Right atrium auricular region (tissue), 2 donors: ENCODE measurements around the gene PGF. TPM values are rescaled to one million over a fixed set of nuclear protein-coding genes. Genes with fewer than 3 reads are reported as not detected.

ENCODE experiments used
- DNase-seq: peaks from one replicate; pipeline ENCODE4 v3.0.0-alpha.2; 2019; ENCODE audit warnings: low spot score
- H3K27ac ChIP-seq, 2 donors: fragments of 200-600 bp; sonication (generic); 1 replicate in 1 of 2; 2 replicates in 1 of 2; pipeline ENCODE4 v1.5.1; 2016 to 2019
- H3K27me3 ChIP-seq, 2 donors: fragments of 200-600 bp; sonication (generic); one replicate each; pipeline versions ENCODE4 v1.5.1 to v1.6.0; 2017 to 2019
- H3K36me3 ChIP-seq: fragments of 200-600 bp; sonication (generic); one replicate; pipeline ENCODE4 v1.5.1; 2016
- H3K4me1 ChIP-seq, 2 donors: fragments of 200-600 bp; sonication (generic); one replicate each; pipeline versions ENCODE4 v1.5.1 to v1.6.0; 2017 to 2019
- H3K4me3 ChIP-seq, 2 donors: fragments of 200-600 bp; sonication (generic); 1 replicate in 1 of 2; 2 replicates in 1 of 2; pipeline ENCODE4 v1.5.1; 2017 to 2019; ENCODE audit warnings: mild to moderate bottlenecking in 1 of 2, moderate library complexity in 1 of 2
- H3K9me3 ChIP-seq, 2 donors: fragments of 200-600 bp; sonication (generic); one replicate each; pipeline ENCODE4 v1.5.1; 2019
- total RNA-seq, 2 donors: library from RNA; depleted of rRNA; stranded (reverse); fragments of >200 nt; gene quantifications; one replicate each; pipeline ENCODE4 v1.1.0, GENCODE V29; 2016
- TF ChIP-seq, protein P1 (sequence below), 2 donors: fragments of 200-600 bp; sonication (generic); IDR thresholded peaks; one replicate each; pipeline ENCODE4 v1.5.1; 2019; ENCODE audit warnings: antibody characterized with exemption in 2 of 2

PGF gene
- total RNA-seq, 2 donors from 2014 or later, result 3.3 to 7.0 TPM

DNA sequence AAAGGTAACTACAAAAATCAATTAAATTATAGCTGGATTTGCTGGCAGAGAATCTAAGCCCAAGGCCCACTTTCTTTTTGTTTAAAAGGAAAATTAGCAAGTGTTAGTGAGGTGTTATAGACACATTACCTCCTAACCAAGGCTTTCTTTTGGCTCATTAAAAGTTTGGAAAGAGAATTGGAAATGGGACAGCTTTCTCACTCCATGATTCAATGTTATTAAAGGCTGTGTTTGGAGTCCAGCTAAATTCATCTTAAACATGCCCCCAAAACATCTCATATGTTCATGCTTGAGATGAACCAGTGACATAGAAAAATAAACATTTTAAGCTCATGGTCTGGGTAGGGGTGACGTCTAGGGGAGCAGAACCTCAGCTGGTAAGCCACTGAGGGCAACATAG lies 13.4 kb upstream of the PGF start:
- TF ChIP-seq, protein P1, sequence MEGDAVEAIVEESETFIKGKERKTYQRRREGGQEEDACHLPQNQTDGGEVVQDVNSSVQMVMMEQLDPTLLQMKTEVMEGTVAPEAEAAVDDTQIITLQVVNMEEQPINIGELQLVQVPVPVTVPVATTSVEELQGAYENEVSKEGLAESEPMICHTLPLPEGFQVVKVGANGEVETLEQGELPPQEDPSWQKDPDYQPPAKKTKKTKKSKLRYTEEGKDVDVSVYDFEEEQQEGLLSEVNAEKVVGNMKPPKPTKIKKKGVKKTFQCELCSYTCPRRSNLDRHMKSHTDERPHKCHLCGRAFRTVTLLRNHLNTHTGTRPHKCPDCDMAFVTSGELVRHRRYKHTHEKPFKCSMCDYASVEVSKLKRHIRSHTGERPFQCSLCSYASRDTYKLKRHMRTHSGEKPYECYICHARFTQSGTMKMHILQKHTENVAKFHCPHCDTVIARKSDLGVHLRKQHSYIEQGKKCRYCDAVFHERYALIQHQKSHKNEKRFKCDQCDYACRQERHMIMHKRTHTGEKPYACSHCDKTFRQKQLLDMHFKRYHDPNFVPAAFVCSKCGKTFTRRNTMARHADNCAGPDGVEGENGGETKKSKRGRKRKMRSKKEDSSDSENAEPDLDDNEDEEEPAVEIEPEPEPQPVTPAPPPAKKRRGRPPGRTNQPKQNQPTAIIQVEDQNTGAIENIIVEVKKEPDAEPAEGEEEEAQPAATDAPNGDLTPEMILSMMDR (IDR thresholded peaks at IDR 0.05), result no peak
- Histone ChIP-seq H3K27me3 (no peaks in the 10 kb centered on the region), H3K9me3 (no peaks in the 10 kb centered on the region), H3K4me1 (peaks cover 0 to 25% of the 10 kb centered on the region in 2 donors), H3K4me3 (no peak overlapping the region), H3K27ac (no peak overlapping the region), H3K36me3 (no peaks in the 10 kb centered on the region)
- no peak for DNase-seq

DNA sequence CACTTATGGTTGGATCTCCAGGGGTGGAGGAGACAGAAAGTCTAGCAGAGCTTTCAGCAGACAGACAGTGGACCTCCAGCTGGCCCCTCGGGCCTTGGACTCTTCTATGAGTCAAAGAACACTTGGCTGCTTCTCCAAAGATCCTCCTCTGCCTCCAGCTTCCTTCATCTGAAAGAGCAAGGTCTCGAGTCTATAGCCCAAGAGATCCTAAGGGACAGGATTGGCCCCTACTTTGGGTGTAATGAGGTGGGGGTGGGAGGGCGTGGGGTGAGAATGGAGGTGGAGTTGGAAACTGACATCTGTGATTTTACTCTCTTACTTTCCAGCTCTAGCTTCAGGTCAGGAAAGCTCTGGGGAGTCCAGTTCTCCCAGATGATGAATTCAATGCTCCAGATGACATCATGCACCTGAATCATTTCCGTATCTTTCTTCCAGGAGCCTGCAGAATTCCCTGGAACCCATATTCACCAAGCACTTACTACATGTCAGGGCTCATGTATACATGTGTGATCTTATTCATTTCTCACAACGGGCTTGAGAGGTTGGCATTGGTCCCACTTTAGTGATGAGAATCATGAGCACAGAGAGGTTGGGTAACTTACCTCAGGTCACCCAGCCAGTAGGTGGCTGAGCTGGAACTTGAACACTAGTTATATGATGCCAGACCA lies 10.2 kb upstream of the PGF start:
- Histone ChIP-seq H3K4me1 (peaks cover 0 to 20% of the 10 kb centered on the region in 2 donors), H3K27ac (peak overlapping the region in 1 of 2 donors; percentile 32), H3K36me3 (no peaks in the 10 kb centered on the region), H3K27me3 (no peaks in the 10 kb centered on the region), H3K9me3 (no peaks in the 10 kb centered on the region), H3K4me3 (no peak overlapping the region)
- no peak for DNase-seq
- TF ChIP-seq, protein P1 (IDR thresholded peaks at IDR 0.05), result no peak

DNA sequence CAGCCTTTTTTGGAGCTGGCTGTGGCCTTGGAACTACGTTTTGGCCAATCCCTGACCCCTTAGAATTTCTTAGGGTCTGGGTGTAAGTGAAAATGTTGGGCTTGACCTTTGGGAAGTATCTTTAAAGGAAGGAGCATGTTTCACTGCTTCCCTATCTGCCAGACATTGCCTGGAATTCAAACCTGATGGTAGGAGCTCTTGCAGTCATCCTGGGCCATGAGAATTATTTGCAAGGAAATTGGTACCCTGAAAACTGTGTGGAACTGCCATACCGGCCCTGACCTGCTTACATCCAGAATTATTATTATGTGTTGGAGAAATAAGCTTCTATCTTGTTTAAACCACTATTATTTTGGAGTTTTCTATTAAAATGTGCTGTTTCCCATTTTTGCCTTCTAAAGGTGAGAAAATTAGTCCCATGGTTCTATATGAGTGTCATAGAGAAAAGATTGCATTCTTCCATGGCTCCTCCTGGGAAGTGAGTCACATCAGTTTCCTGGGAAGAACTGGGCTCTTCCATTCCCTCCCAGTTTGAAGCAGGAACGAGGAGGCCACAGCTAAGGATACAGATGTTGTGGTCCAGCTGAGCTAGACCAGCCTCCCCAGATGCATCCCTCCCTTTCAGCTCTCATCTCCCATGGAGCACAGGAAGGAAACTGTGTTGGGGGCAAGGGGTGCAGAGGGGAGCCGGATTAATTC lies 9.5 kb upstream of the PGF start:
- H3K27ac ChIP-seq, result peak overlapping the region in 1 of 2 donors; percentile 32
- H3K36me3 ChIP-seq, result no peaks in the 10 kb centered on the region
- TF ChIP-seq, protein P1 (IDR thresholded peaks at IDR 0.05), result no peak
- H3K9me3 ChIP-seq, result no peaks in the 10 kb centered on the region
- no peaks in the 10 kb centered on the region for H3K27me3 ChIP-seq
- H3K4me3 ChIP-seq, result no peak overlapping the region
- DNase-seq, result no peak
- H3K4me1 ChIP-seq, result peaks cover 0 to 20% of the 10 kb centered on the region in 2 donors

DNA sequence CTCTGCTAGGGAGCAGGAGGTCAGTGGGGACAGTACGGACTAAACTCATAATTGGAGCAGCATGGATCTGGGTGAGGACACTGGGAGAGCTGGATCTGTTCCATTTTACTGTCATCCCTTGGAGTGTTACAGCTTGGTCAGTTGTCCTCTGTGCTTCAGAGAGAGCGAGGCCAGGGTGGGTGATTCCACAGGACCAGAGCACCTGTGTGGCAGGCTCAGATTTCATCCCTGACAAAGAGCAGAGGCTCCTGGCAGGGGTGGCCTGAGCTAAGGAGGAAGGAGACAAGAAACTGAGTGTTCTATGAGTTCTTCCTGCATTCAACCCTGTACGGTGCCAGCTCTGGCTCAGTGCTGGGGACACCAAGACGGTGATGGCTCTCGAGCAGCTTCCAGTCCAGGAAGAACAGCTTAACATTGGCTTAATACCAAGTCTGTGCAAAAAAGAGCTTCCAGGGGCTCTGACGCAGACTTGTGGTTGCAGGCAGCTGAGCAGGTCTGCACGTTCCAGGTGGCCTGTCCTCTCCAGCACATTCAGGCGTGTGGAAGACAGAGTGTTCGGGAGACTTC lies 8.4 kb upstream of the PGF start:
- TF ChIP-seq, protein P1 (IDR thresholded peaks at IDR 0.05), result no peak
- Histone ChIP-seq H3K27ac (no peak overlapping the region), H3K4me1 (peaks cover 0 to 20% of the 10 kb centered on the region in 2 donors), H3K4me3 (no peak overlapping the region), H3K27me3 (no peaks in the 10 kb centered on the region), H3K36me3 (no peaks in the 10 kb centered on the region), H3K9me3 (no peaks in the 10 kb centered on the region)
- DNase-seq, result no peak

DNA sequence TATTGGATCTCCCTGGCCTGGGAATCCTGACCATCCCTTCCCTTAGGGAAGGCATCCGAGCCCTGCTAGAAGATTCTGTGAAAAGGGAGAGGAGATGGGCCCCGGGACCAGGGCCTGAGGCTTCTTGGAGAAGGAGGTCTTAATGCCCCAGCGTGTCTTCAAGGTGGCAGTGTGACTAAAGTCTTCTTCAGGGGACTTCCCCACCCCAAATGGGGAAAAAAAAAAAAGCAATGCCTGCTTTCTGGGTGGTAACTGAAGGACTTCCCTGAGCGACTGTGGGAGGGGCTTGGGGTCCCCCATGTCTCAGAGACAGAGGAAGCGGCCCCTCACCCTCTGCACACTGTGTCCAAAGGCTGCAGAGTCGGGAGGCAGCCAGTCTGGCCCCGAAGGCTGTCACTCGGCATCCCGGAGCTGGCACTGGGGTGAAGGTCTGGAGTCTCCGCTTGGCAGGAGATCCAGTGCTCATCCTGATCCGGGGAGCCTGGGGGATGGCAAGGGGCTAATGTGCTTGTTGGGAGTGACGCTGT lies 7.8 kb upstream of the PGF start:
- no peak for DNase-seq
- no peak overlapping the region for H3K27ac ChIP-seq
- TF ChIP-seq, protein P1 (IDR thresholded peaks at IDR 0.05), result no peak
- no peaks in the 10 kb centered on the region for H3K36me3 ChIP-seq
- H3K4me3 ChIP-seq, result no peak overlapping the region
- no peaks in the 10 kb centered on the region for H3K27me3 ChIP-seq
- no peaks in the 10 kb centered on the region for H3K9me3 ChIP-seq
- H3K4me1 ChIP-seq, result peaks cover 0 to 20% of the 10 kb centered on the region in 2 donors
